AG08396 (cell line): Measurements from ENCODE around the gene ANKK1.
A peak's percentile ranks its signal among the peaks of the same experiment; 100 is the strongest.

ENCODE experiments used
- DNase-seq: peaks from one replicate; pipeline ENCODE4 v3.0.0; 2012; ENCODE audit warnings: low spot score, mixed read lengths

ANKK1 gene

DNA sequence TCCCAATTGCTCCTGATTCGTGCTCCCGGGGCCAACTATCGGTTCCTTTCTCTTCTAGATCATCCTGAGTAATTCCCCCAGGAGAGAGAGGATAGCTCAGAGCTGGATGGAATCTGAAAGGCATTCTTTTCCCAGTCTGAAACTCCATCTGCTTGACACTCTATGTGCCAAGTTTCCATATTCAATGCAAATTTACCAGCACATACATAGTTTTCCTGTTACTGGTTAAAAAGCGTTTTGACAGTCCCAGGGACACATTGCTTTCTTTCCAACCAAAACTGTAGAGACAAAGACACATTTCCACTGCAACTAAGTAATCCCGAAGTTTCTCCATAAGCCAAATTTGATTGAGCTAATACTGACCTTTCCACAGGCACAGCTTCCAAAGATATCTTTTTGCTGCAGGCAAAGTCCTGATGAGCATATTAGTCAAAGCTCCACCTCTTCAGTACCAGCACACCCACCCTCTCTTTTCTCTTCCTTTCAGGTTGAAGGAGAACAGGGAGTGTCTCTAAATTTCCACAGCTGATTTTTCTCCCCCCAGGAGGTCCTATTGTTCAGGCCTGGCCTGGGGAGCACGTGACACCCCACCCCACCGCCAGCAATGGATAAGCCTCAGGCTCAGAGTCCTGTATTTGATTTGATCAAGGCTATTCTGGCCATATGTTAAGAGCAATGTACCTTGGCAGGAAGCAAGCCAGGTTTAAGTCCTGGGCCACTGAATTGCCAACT, 9.7 kb upstream of the ANKK1 start:
- DNase-seq = no peak

DNA sequence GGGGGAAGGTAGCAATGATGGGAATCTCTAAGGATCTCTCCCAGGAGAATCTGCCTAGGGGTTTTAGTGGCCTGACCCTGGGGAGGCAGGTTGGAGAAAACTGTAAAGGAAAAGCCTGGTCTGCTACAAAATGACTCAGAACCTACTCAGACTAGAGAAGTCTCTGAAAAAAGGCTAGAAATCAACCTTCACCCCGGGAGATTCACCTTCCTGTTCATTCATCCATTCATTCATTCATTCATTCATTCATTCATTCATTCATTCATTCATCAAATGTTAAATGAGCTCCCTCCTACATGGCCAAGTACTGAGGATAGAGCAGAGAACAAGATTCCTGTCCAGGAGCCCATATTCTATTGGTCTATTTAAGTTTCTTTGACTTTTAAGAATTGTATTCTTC, 8.9 kb upstream of the ANKK1 start:
- DNase-seq = no peak

GRCh38 chr11:113382121-113382520, 5.5 kb upstream of the ANKK1 start:
- DNase-seq = no peak

- DNase-seq = peak; percentile 86
These were observed 3.0 kb upstream of the ANKK1 start for GRCh38 chr11:113384551-113384950.

GRCh38 chr11:113385749-113386148, 1.8 kb upstream of the ANKK1 start:
- DNase-seq = no peak

GRCh38 chr11:113386866-113387265, 713 bp upstream of the ANKK1 start:
- DNase-seq = no peak

DNA sequence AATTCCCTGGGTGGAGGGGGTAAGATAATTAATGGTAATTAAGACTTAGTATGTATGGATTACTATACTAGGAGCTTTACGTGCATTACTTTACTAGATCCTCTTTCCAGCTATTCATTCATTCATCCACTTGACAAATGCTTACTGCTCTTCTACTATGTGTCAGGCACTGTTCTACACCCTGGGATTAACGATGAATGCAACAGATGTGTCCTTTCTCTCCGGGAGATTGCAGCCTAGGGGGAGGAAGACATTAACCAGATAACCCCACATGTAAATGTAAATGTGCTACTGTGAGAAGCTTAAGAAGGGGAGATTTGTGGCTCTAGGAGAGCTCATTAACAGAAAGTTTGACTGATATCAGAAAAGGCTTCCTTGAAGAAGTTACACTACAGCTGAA, 1.7 kb downstream of the ANKK1 start:
- DNase-seq = no peak

DNA sequence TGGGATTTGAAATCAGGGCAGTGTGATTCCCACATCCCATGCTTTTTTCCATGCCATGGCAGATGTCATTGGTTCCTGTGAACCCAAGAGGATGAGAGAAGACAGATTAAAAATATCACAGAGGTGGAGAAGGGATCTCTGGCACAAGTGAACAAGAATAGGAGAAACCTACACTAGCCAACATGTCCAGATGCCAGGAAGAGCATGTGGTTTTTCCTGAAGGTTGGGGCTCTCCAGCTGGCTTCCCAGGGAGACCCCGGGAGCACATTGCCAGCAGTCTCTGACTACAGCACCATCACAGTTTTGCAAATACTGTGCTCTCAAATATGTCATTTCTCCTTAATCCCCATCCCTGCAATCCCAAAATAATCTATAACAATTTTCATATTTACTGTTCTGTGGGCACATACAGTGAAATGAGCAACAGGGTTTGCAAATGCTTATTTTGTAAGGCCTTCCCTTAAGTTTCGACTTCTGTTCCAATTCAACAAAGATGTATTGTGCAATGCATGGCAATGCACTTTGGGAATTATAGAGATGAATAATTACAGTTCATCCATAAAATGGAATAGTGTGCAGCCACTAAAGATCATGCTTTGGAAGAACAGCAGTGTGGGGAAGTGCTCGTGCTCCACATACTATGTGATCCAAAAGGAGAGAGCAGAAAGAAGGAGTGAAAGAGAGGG, 4.8 kb downstream of the ANKK1 start:
- DNase-seq = no peak

DNA sequence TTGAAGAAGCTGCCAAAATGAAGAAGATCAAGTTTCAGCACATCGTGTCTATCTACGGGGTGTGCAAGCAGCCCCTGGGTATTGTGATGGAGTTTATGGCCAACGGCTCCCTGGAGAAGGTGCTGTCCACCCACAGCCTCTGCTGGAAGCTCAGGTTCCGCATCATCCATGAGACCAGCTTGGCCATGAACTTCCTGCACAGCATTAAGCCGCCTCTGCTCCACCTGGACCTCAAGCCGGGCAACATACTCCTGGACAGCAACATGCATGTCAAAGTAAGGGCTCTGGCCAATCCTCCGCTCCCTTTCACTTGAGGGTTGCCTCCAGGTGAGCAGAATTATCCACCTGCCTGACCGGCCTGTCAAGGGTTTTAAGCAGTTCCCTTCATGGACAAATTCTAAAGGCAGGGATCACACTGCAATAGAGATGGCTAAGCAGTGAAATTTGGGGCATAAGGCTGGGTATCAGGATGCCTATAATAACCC, 6.0 kb downstream of the ANKK1 start:
- DNase-seq = no peak

DNA sequence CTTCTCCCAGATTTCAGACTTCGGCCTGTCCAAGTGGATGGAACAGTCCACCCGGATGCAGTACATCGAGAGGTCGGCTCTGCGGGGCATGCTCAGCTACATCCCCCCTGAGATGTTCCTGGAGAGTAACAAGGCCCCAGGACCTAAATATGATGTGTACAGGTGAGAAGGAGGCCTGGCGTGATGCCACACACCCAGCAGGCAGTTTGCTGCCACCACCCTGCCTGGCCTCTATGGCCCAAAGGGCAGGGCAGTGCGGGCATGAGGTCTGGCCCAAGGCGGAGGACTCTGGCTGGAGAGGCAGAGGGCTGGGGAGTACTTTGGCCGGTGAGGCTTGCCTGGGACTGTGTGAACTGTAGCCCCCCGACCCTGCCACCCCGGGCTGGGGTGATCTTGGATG, 7.3 kb downstream of the ANKK1 start:
- no peak for DNase-seq

GRCh38 chr11:113395782-113396336, 8.3 kb downstream of the ANKK1 start:
- no peak for DNase-seq

GRCh38 chr11:113396690-113397089, 9.1 kb downstream of the ANKK1 start:
- DNase-seq = no peak

- DNase-seq = no peak
These were observed 9.6 kb downstream of the ANKK1 start for GRCh38 chr11:113397212-113397611.

- no peak for DNase-seq
These were observed 10.2 kb downstream of the ANKK1 start for GRCh38 chr11:113397821-113398220.

- DNase-seq = no peak
These were observed 11.3 kb downstream of the ANKK1 start for GRCh38 chr11:113398669-113399430.

DNA sequence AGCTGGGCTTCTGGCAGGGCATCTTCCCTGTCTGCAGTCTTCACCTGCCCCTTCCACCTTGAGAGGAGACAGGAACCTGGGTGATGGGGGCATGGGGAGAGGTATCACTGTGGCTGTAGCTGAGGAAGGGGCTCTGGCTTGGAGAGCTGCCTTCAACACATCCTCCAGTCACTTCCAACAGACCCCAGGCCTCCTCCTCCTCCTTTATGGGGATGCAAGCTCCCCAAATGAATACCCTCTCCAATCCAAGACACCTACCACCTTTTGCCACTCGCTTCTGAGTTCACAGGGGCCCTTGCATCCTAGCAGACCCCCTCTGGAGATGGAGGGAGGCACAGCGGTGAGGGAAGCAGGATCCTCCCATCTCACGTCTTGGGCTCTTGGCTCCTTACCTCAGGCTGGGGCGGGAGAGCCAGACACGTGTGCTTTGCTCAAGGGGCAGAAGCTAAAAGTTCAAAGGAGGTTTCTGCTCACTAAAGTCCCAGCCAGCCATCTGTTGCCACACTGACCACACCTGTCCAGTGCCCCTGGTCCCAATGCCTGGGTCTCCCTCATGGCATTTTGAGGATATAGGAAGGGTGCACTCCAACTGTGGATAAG, 13.2 kb downstream of the ANKK1 start:
- DNase-seq = no peak

DNA sequence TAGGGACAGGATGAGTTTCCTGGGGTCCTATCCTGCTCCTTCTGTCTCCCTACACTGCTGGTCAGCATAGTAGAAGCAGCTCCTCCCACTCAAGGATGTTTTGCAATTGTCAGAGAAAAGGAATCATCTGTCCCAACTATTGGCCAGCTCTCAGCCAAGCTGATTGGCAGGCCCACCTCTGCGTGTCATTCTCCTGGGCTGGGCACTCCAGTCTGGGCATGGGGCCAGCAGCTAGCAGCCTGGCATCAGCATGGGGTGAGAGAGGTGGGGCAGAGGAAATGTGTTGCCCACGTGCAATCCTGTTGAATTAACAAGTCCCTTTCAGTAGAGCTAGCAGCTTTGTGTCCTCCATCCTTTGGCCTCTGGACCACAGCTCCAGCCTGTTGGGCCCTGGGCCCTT, 14.1 kb downstream of the ANKK1 start:
- DNase-seq = no peak

DNA sequence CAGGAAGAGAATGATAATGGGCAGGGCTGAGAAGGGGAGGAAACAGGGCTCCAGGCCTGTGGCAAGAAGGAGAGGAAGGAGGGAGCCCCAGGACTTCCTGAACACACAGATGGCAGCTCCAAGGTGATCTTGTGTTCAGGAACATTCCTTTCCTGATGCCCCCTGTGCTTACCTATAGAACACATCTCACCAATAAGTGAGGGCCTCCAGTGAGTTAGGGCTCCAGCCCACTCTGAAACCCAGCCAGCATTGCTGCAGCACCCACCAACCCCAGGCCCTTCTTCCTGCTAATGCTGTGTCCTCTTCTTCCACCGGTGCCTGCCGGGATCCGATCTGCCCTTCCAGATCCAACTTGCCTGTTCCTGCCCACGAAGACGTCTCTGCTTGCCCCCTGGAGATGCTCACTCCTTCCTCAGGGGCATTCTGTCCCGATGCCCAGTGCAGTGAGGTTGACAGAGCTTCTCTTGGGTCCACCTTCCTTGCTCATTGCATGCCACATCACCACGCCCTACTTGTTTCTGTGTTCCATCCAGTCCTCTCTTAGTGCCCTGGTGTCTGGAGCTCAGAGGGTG, 17.4 kb downstream of the ANKK1 start:
- no peak for DNase-seq

GRCh38 chr11:113405724-113406478, 18.3 kb downstream of the ANKK1 start:
- DNase-seq = no peak

DNA sequence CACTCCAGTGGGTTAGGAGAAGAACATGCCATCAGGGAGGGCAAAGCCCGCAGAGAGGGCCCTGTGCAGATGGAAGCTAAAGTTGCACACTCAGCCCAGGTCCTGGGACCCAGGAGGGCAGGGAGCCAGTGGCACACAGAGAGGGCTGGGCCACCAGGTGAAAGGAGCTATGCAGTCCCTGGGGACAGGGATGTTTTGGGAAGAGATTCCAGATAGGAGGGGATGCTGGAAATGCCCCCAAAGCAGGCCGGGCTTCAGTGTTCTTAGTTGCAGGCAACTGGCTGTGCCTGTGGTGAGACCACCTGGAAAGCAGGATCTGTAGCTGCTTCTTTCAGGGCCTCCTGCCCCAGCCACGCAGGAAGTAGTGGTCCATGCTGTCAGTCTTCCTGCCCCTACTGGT, 19.6 kb downstream of the ANKK1 start:
- DNase-seq = no peak

DNA sequence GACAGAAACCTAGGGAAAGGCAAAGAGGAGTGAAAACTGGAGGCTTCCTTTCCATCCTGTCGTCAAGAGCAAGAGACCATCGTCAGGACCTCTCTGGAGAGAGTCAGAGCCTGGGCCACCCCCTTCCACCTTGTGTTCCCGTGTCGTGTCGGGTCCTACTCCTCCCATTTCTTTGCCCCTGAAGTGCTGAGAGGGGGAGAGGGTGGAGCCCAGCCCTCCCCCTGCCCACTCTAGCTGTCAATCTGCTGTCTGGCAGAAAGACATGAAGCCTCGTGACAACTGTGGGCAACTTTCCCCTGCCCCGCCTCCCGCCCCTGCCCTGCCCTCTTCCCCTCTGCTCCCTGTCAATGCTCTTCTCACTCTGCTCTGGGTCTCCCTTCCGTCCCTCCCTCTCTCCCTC, 20.6 kb downstream of the ANKK1 start:
- DNase-seq = no peak
